ENCODE data around the gene CNDP1.

Gene CNDP1

GRCh38 chr18:74597034-74597661 lies 62.8 kb downstream of the CNDP1 start:
- no peak for TF ChIP-seq CTCF (IDR thresholded peaks at IDR 0.05; ENCODE audit: low read length, missing control alignments)
- H3K4me3 ChIP-seq (replicated peaks; ENCODE audit: low read depth, low read length): peak overlapping the region; percentile 95
- peak; percentile 71 for DNase-seq (ENCODE audit: low read depth)

GRCh38 chr18:74597662-74598349 lies 63.5 kb downstream of the CNDP1 start, which contains the start of gene ZNF407:
TSS of gene ZNF407 (plus strand) at chr18:74597870. CDS start at chr18:74631020, 33,150 bp downstream.
- peak within 1 kb of the TSS; percentile 95 for H3K4me3 ChIP-seq (replicated peaks; ENCODE audit: low read depth, low read length)
- TF ChIP-seq CTCF (IDR thresholded peaks at IDR 0.05; ENCODE audit: low read length, missing control alignments): no peak
- DNase-seq (ENCODE audit: low read depth): peak; percentile 93

- peak overlapping the region; percentile 95 for H3K4me3 ChIP-seq (replicated peaks; ENCODE audit: low read depth, low read length)
- DNase-seq (ENCODE audit: low read depth): peak; percentile 40
- peak; percentile 9 for TF ChIP-seq CTCF (IDR thresholded peaks at IDR 0.05; ENCODE audit: low read length, missing control alignments)
Observed at GRCh38 chr18:74598350-74599001, 64.2 kb downstream of the CNDP1 start.

GRCh38 chr18:74604361-74604760 lies 70.1 kb downstream of the CNDP1 start:
- H3K4me3 ChIP-seq (replicated peaks; ENCODE audit: low read depth, low read length): no peak overlapping the region
- no peak for DNase-seq (ENCODE audit: low read depth)
- TF ChIP-seq CTCF (IDR thresholded peaks at IDR 0.05; ENCODE audit: low read length, missing control alignments): no peak

GRCh38 chr18:74604774-74605173 lies 70.5 kb downstream of the CNDP1 start:
- DNase-seq (ENCODE audit: low read depth): peak; percentile 34

GRCh38 chr18:74608681-74609080 lies 74.4 kb downstream of the CNDP1 start:
- DNase-seq (ENCODE audit: low read depth): no peak
- TF ChIP-seq CTCF (IDR thresholded peaks at IDR 0.05; ENCODE audit: low read length, missing control alignments): no peak
- no peak overlapping the region for H3K4me3 ChIP-seq (replicated peaks; ENCODE audit: low read depth, low read length)

More at GRCh38 chr18:74604774-74605173, 70.5 kb downstream of the CNDP1 start:
- TF ChIP-seq CTCF (IDR thresholded peaks at IDR 0.05; ENCODE audit: low read length, missing control alignments): no peak
- no peak overlapping the region for H3K4me3 ChIP-seq (replicated peaks; ENCODE audit: low read depth, low read length)
